Neuronal stem cell (in vitro differentiated cells): ENCODE data around the gene CUL1.
A peak's percentile ranks its signal among the peaks of the same experiment; 100 is the strongest.

Experiments used
- DNase-seq: peaks from one replicate; pipeline ENCODE4 v3.0.0-alpha.2; 2013; ENCODE audit warnings: low spot score
- H2AFZ ChIP-seq: one replicate; pipeline ENCODE4 v1.6.1; 2013; ENCODE audit warnings: mild to moderate bottlenecking, low read length, inconsistent platforms
- H2AK5ac ChIP-seq: 2 replicates; pipeline ENCODE4 v1.6.1; 2013; ENCODE audit warnings: low read depth, mild to moderate bottlenecking, inconsistent platforms, low read length, moderate library complexity, mixed read lengths
- H2BK120ac ChIP-seq: 2 replicates; pipeline ENCODE4 v1.6.1; 2013; ENCODE audit warnings: low read depth, mild to moderate bottlenecking, inconsistent platforms, low read length, moderate library complexity, mixed read lengths
- H2BK12ac ChIP-seq: one replicate; pipeline ENCODE4 v1.6.1; 2013; ENCODE audit warnings: low read length, inconsistent platforms
- H2BK15ac ChIP-seq: 2 replicates; pipeline ENCODE4 v1.6.1; 2013; ENCODE audit warnings: mild to moderate bottlenecking, low read length, inconsistent platforms, mixed read lengths
- H2BK5ac ChIP-seq: one replicate; pipeline ENCODE4 v1.6.1; 2013; ENCODE audit warnings: inconsistent platforms, mild to moderate bottlenecking, low read length, moderate library complexity
- H3K14ac ChIP-seq: one replicate; pipeline ENCODE4 v1.6.1; 2013; ENCODE audit warnings: low read length, inconsistent platforms
- H3K18ac ChIP-seq: 2 replicates; pipeline ENCODE4 v1.6.1; 2013; ENCODE audit warnings: low read length, inconsistent platforms
- H3K23ac ChIP-seq: 2 replicates; pipeline ENCODE4 v1.6.1; 2013; ENCODE audit warnings: low read depth, mild to moderate bottlenecking, mixed read lengths, low read length, inconsistent platforms; ENCODE audit not compliant: poor library complexity
- H3K27ac ChIP-seq: replicated peaks from 3 replicates; pipeline ENCODE4 v1.5.1; 2013; ENCODE audit warnings: low read length, inconsistent platforms
- H3K27me3 ChIP-seq, 3 experiments: 2 replicates each; pipeline ENCODE4 v1.6.1; 2013; ENCODE audit warnings: low read length in 3 of 3, mild to moderate bottlenecking in 2 of 3, inconsistent platforms in 1 of 3, low read depth in 1 of 3, mixed read lengths in 1 of 3, moderate library complexity in 1 of 3; ENCODE audit not compliant: control insufficient read depth in 3 of 3, insufficient read depth in 3 of 3
- H3K36me3 ChIP-seq, 2 donors: replicated peaks in 1 of 2; 2 replicates each; pipeline ENCODE4 v1.6.1; 2013; ENCODE audit warnings: low read length in 2 of 2; ENCODE audit not compliant: control insufficient read depth in 2 of 2, insufficient read depth in 2 of 2
- H3K4ac ChIP-seq: 2 replicates; pipeline ENCODE4 v1.6.1; 2013; ENCODE audit warnings: inconsistent platforms, mild to moderate bottlenecking, low read length, moderate library complexity
- H3K4me1 ChIP-seq, 2 donors: 1 replicate in 1 of 2; 2 replicates in 1 of 2; pipeline ENCODE4 v1.6.1; 2013; ENCODE audit warnings: low read length in 2 of 2, low read depth in 1 of 2; ENCODE audit not compliant: control insufficient read depth in 2 of 2, insufficient read depth in 1 of 2
- H3K4me2 ChIP-seq: one replicate; pipeline ENCODE4 v1.6.1; 2013; ENCODE audit warnings: mild to moderate bottlenecking, low read length, inconsistent platforms; ENCODE audit not compliant: insufficient read depth, poor library complexity, severe bottlenecking
- H3K4me3 ChIP-seq, 2 donors: 2 replicates each; pipeline ENCODE4 v1.5.1; 2013; ENCODE audit warnings: low read length in 2 of 2, mild to moderate bottlenecking in 2 of 2, inconsistent platforms in 1 of 2, moderate library complexity in 1 of 2
- H3K79me1 ChIP-seq: one replicate; pipeline ENCODE4 v1.6.1; 2013; ENCODE audit warnings: low read depth, mild to moderate bottlenecking, inconsistent platforms, low read length, moderate library complexity
- H3K9ac ChIP-seq: one replicate; pipeline ENCODE4 v1.6.1; 2013; ENCODE audit warnings: mild to moderate bottlenecking, low read depth, low read length, inconsistent platforms; ENCODE audit not compliant: poor library complexity
- H3K9me3 ChIP-seq, 2 donors: replicated peaks in 1 of 2; 2 replicates each; pipeline versions ENCODE3 to v1.6.1; 2013; ENCODE audit warnings: low read length in 2 of 2, mild to moderate bottlenecking in 2 of 2, inconsistent platforms in 1 of 2, low read depth in 1 of 2, mixed read lengths in 1 of 2, moderate library complexity in 1 of 2; ENCODE audit not compliant: control insufficient read depth in 2 of 2, insufficient read depth in 1 of 2
- H4K8ac ChIP-seq: one replicate; pipeline ENCODE4 v1.6.1; 2013; ENCODE audit warnings: low read depth, mild to moderate bottlenecking, inconsistent platforms, low read length, moderate library complexity
- H4K91ac ChIP-seq: one replicate; pipeline ENCODE4 v1.6.1; 2013; ENCODE audit warnings: low read length, low read depth, mild to moderate bottlenecking, inconsistent platforms; ENCODE audit not compliant: poor library complexity
- WGBS, 2 donors: extraction: QIAGEN DNeasy Blood & Tissue Kit; methylation state at CpG; one replicate each; pipeline ENCODE4 v1.1.7; 2013; ENCODE audit warnings: missing lambda C conversion rate in 2 of 2, mixed read lengths in 1 of 2; ENCODE audit not compliant: insufficient read length in 2 of 2, insufficient replicate concordance in 1 of 2; ENCODE audit errors: extremely low coverage in 2 of 2; 5-methylcytosine and 5-hydroxymethylcytosine counted together

Gene CUL1

GRCh38 chr7:148694631-148695030 lies 4.1 kb upstream of the CUL1 start:
- no CpG with 5 or more reads among the region's 5 CpGs for WGBS, 2 donors
- no peak overlapping the region for H3K14ac ChIP-seq
- no peak overlapping the region for H4K91ac ChIP-seq

GRCh38 chr7:148695953-148696352 lies 2.8 kb upstream of the CUL1 start:
- Histone ChIP-seq H2BK12ac (no peak overlapping the region), H2BK5ac (no peak overlapping the region), H3K79me1 (peaks cover 7% of the 10 kb centered on the region), H4K91ac (no peak overlapping the region), H3K9me3 (no peaks in the 10 kb centered on the region), H3K36me3 (no peaks in the 10 kb centered on the region), H3K9ac (no peak overlapping the region), H3K4ac (no peak overlapping the region), H2AK5ac (no peak overlapping the region), H2AFZ (no peak overlapping the region), H4K8ac (no peak overlapping the region), H3K27me3 (no peaks in the 10 kb centered on the region), H3K4me2 (no peak overlapping the region), H3K14ac (no peak overlapping the region), H3K27ac (no peak overlapping the region), H2BK15ac (no peak overlapping the region), H2BK120ac (no peak overlapping the region), H3K4me3 (no peak overlapping the region), H3K4me1 (peaks cover 7 to 10% of the 10 kb centered on the region in 2 donors), H3K18ac (no peak overlapping the region), H3K23ac (no peak overlapping the region)
- WGBS, 2 donors: no CpG with 5 or more reads among the region's 3 CpGs
- DNase-seq: no peak

More at GRCh38 chr7:148694631-148695030, 4.1 kb upstream of the CUL1 start:
- Histone ChIP-seq H3K9me3 (no peaks in the 10 kb centered on the region), H3K4ac (no peak overlapping the region), H3K23ac (no peak overlapping the region), H3K4me2 (no peak overlapping the region), H3K4me1 (peaks cover 7% of the 10 kb centered on the region in 2 donors), H3K36me3 (no peaks in the 10 kb centered on the region), H3K79me1 (peaks cover 7% of the 10 kb centered on the region), H2AK5ac (no peak overlapping the region), H2BK120ac (no peak overlapping the region), H3K27ac (no peak overlapping the region), H3K27me3 (no peaks in the 10 kb centered on the region), H2BK15ac (no peak overlapping the region), H3K4me3 (no peak overlapping the region), H2AFZ (no peak overlapping the region), H2BK5ac (no peak overlapping the region), H3K9ac (no peak overlapping the region), H3K18ac (no peak overlapping the region), H2BK12ac (no peak overlapping the region), H4K8ac (no peak overlapping the region)
- DNase-seq: no peak

- no CpG with 5 or more reads among the region's 5 CpGs for WGBS, 2 donors
- H4K91ac ChIP-seq: no peak overlapping the region
- H3K79me1 ChIP-seq: peaks cover 7% of the 10 kb centered on the region
- no peak overlapping the region for H2AK5ac ChIP-seq
- H3K27me3 ChIP-seq: no peaks in the 10 kb centered on the region
- no peak overlapping the region for H2BK120ac ChIP-seq
- H3K18ac ChIP-seq: no peak overlapping the region
- H2BK12ac ChIP-seq: no peak overlapping the region
- DNase-seq: no peak
- no peak overlapping the region for H3K23ac ChIP-seq
- no peak overlapping the region for H3K4me3 ChIP-seq
- peaks cover 11 to 16% of the 10 kb centered on the region in 2 donors for H3K4me1 ChIP-seq
- no peak overlapping the region for H2AFZ ChIP-seq
- no peaks in the 10 kb centered on the region for H3K36me3 ChIP-seq
- no peak overlapping the region for H2BK15ac ChIP-seq
- no peaks in the 10 kb centered on the region for H3K9me3 ChIP-seq
- H3K4me2 ChIP-seq: no peak overlapping the region
- no peak overlapping the region for H3K9ac ChIP-seq
- H4K8ac ChIP-seq: no peak overlapping the region
- H3K14ac ChIP-seq: no peak overlapping the region
- H3K4ac ChIP-seq: no peak overlapping the region
- H2BK5ac ChIP-seq: no peak overlapping the region
- H3K27ac ChIP-seq: no peak overlapping the region
Observed at GRCh38 chr7:148696787-148697186, 1.9 kb upstream of the CUL1 start.

GRCh38 chr7:148697256-148698006 lies 1.3 kb upstream of the CUL1 start:
- no peaks in the 10 kb centered on the region for H3K36me3 ChIP-seq
- H3K4me2 ChIP-seq: peak overlapping the region; percentile 60
- H2BK120ac ChIP-seq: no peak overlapping the region
- no peak overlapping the region for H3K4ac ChIP-seq
- no peak overlapping the region for H2BK5ac ChIP-seq
- no peak overlapping the region for H3K9ac ChIP-seq
- H3K27ac ChIP-seq: no peak overlapping the region
- WGBS, 2 donors: no CpG with 5 or more reads among the region's 18 CpGs
- peak overlapping the region; percentile 94 for H2AFZ ChIP-seq
- DNase-seq: no peak
- H3K4me3 ChIP-seq: peak overlapping the region in 1 of 2 donors; percentile 75
- no peak overlapping the region for H4K8ac ChIP-seq
- H2BK15ac ChIP-seq: no peak overlapping the region
- H3K18ac ChIP-seq: no peak overlapping the region
- no peaks in the 10 kb centered on the region for H3K27me3 ChIP-seq
- no peak overlapping the region for H3K23ac ChIP-seq
- peaks cover 7% of the 10 kb centered on the region for H3K79me1 ChIP-seq
- peaks cover 11 to 16% of the 10 kb centered on the region in 2 donors for H3K4me1 ChIP-seq
- no peaks in the 10 kb centered on the region for H3K9me3 ChIP-seq
- no peak overlapping the region for H2AK5ac ChIP-seq
- H2BK12ac ChIP-seq: no peak overlapping the region
- no peak overlapping the region for H3K14ac ChIP-seq
- no peak overlapping the region for H4K91ac ChIP-seq
